Liver (tissue), 3 donors: Measurements from ENCODE around the gene PLEKHB2.

Experiments used
- EGR1 ChIP-seq, 2 donors: IDR thresholded peaks; 2 replicates each; pipeline ENCODE4 v1.6.1; 2016 to 2018; ENCODE audit warnings: antibody characterized with exemption in 2 of 2, low read depth in 2 of 2
- RAD21 ChIP-seq, 2 donors: IDR thresholded peaks; 2 replicates each; pipeline ENCODE4 v1.6.1; 2016; ENCODE audit warnings: antibody characterized with exemption in 2 of 2, mild to moderate bottlenecking in 2 of 2
- SP1 ChIP-seq: IDR thresholded peaks from 2 replicates; pipeline ENCODE4 v1.6.1; 2018; ENCODE audit warnings: antibody characterized with exemption, mild to moderate bottlenecking
- TAF1 ChIP-seq: conservative IDR thresholded peaks from 2 replicates; pipeline ENCODE4 v1.6.1; 2016; ENCODE audit warnings: antibody characterized with exemption, mild to moderate bottlenecking
- YY1 ChIP-seq: IDR thresholded peaks from 2 replicates; pipeline ENCODE4 v1.6.1; 2016; ENCODE audit warnings: antibody characterized with exemption, mild to moderate bottlenecking
- TF ChIP-seq, protein P1 (sequence below): IDR thresholded peaks from 2 replicates; pipeline ENCODE4 v1.6.1; 2016; ENCODE audit warnings: antibody characterized with exemption, mild to moderate bottlenecking
- TF ChIP-seq, protein P2 (sequence below): fragments of 150-350 bp; IDR thresholded peaks from 2 replicates; pipeline ENCODE4 v1.5.1; 2017; ENCODE audit warnings: improper control_type of control experiment, low read depth, low read length; ENCODE audit not compliant: missing input control
- TF ChIP-seq, protein P3 (sequence below): IDR thresholded peaks from 2 replicates; pipeline ENCODE4 v1.6.1; 2016; ENCODE audit warnings: antibody characterized with exemption
- donor health status: healthy.
- donor health status: healthy.

DNA sequence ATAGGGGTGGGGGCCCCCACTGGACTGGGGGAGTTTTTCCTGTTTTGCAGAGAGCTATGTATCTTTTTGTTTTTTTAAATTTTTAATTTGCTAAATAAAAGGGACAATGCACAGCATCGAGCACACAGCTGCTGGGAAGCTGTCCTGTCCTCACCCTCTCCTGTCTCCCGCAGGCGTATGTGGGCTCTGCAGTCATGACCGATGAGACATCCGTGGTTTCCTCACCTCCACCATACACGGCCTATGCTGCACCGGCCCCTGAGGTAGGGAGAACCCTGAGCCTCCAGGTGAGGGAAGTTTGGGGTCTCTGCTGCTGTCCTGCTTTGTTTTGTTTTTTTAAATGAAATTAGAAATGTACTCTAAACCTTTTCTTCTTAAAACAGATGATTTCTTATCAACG lies 27.6 kb downstream of the PLEKHB2 start:
- TF ChIP-seq, protein P1, sequence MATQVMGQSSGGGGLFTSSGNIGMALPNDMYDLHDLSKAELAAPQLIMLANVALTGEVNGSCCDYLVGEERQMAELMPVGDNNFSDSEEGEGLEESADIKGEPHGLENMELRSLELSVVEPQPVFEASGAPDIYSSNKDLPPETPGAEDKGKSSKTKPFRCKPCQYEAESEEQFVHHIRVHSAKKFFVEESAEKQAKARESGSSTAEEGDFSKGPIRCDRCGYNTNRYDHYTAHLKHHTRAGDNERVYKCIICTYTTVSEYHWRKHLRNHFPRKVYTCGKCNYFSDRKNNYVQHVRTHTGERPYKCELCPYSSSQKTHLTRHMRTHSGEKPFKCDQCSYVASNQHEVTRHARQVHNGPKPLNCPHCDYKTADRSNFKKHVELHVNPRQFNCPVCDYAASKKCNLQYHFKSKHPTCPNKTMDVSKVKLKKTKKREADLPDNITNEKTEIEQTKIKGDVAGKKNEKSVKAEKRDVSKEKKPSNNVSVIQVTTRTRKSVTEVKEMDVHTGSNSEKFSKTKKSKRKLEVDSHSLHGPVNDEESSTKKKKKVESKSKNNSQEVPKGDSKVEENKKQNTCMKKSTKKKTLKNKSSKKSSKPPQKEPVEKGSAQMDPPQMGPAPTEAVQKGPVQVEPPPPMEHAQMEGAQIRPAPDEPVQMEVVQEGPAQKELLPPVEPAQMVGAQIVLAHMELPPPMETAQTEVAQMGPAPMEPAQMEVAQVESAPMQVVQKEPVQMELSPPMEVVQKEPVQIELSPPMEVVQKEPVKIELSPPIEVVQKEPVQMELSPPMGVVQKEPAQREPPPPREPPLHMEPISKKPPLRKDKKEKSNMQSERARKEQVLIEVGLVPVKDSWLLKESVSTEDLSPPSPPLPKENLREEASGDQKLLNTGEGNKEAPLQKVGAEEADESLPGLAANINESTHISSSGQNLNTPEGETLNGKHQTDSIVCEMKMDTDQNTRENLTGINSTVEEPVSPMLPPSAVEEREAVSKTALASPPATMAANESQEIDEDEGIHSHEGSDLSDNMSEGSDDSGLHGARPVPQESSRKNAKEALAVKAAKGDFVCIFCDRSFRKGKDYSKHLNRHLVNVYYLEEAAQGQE = no peak
- TF ChIP-seq, protein P2, sequence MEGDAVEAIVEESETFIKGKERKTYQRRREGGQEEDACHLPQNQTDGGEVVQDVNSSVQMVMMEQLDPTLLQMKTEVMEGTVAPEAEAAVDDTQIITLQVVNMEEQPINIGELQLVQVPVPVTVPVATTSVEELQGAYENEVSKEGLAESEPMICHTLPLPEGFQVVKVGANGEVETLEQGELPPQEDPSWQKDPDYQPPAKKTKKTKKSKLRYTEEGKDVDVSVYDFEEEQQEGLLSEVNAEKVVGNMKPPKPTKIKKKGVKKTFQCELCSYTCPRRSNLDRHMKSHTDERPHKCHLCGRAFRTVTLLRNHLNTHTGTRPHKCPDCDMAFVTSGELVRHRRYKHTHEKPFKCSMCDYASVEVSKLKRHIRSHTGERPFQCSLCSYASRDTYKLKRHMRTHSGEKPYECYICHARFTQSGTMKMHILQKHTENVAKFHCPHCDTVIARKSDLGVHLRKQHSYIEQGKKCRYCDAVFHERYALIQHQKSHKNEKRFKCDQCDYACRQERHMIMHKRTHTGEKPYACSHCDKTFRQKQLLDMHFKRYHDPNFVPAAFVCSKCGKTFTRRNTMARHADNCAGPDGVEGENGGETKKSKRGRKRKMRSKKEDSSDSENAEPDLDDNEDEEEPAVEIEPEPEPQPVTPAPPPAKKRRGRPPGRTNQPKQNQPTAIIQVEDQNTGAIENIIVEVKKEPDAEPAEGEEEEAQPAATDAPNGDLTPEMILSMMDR = no peak
- TF ChIP-seq RAD21 (IDR thresholded peaks at IDR 0.05) (no peak), YY1 (no peak), SP1 (no peak), TAF1 (no peak), EGR1 (IDR thresholded peaks at IDR 0.05; ENCODE audit: low read depth in 2 of 2) (no peak)
- TF ChIP-seq, protein P3, sequence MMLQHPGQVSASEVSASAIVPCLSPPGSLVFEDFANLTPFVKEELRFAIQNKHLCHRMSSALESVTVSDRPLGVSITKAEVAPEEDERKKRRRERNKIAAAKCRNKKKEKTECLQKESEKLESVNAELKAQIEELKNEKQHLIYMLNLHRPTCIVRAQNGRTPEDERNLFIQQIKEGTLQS = no peak
